HFFc6 (cell line): ENCODE results near the gene ADGRV1. TPM values are rescaled to one million over a fixed set of nuclear protein-coding genes. Genes with fewer than 3 reads are reported as not detected.
A peak's percentile ranks its signal among the peaks of the same experiment; 100 is the strongest.
"Not testable (repeated sequence)": the region's sequence is repeated elsewhere in the genome, so short reads cannot be mapped to it uniquely, and the experiment has no call there.

Experiments used
- DNase-seq: peaks from one replicate; pipeline ENCODE4 v3.0.0-alpha.2; 2018
- H3K27ac Mint-ChIP-seq: 2 replicates; pipeline ENCODE4 v1.8.0; 2020; ENCODE audit warnings: mild to moderate bottlenecking, mixed read lengths
- H3K27me3 Mint-ChIP-seq: 2 replicates; pipeline ENCODE4 v1.8.0; 2021; ENCODE audit warnings: mild to moderate bottlenecking, moderate library complexity, mixed read lengths; ENCODE audit not compliant: insufficient read depth
- H3K36me3 Mint-ChIP-seq: 2 replicates; pipeline ENCODE4 v1.8.0; 2021; ENCODE audit warnings: low read depth, mixed read lengths
- H3K4me1 Mint-ChIP-seq: 2 replicates; pipeline ENCODE4 v1.8.0; 2020; ENCODE audit warnings: low read depth, mixed read lengths
- H3K4me3 Mint-ChIP-seq: 2 replicates; pipeline ENCODE4 v1.8.0; 2020; ENCODE audit warnings: mild to moderate bottlenecking, moderate library complexity, mixed read lengths
- H3K9me3 Mint-ChIP-seq: 2 replicates; pipeline ENCODE4 v1.8.0; 2020; ENCODE audit warnings: mild to moderate bottlenecking, mixed read lengths
- total RNA-seq, 6 experiments: library from RNA; stranded (reverse); fragmentation: NEBNext Ultra II Directional; extraction: Animal tissue kit (Norgen Biotek cat#: 25700); gene quantifications; 2 replicates in 1 of 6; 3 replicates in 5 of 6; pipeline ENCODE4 v1.2.3, GENCODE V29; 2021
- TF ChIP-seq, protein P1 (sequence below): fragments of 200-600 bp; sonication (generic); IDR thresholded peaks from 2 replicates; pipeline ENCODE4 v1.5.0; 2021; ENCODE audit warnings: antibody characterized with exemption, mild to moderate bottlenecking

Gene ADGRV1
- total RNA-seq, 6 experiments from 2014 or later: not detected

DNA sequence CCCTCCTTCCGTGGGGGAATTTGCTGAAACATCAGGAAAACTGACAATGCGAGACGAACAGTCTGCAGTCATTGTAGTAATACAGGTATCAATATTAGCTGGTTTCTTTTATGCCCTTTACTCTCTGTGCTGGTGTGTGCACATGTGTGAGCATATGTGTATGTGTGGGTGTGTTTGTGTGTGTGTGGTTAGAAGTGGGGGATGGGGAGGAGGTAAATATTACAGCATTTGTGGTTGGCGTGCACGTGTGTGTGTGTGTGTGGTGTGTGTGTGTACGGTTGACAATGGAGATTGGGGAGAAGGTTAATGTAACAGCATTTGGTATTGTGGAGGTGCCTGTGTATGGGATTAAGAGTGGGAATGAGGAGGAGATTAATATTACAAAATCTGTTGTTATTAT, 219.4 kb downstream of the ADGRV1 start:
- Mint-ChIP-seq H3K4me3 (no peak overlapping the region), H3K9me3 (no peaks in the 10 kb centered on the region), H3K27me3 (no peaks in the 10 kb centered on the region; the same call in 1 of the 2 replicates), H3K36me3 (no peaks in the 10 kb centered on the region), H3K27ac (no peak overlapping the region), H3K4me1 (no peaks in the 10 kb centered on the region)
- DNase-seq: no peak
- TF ChIP-seq, protein P1, sequence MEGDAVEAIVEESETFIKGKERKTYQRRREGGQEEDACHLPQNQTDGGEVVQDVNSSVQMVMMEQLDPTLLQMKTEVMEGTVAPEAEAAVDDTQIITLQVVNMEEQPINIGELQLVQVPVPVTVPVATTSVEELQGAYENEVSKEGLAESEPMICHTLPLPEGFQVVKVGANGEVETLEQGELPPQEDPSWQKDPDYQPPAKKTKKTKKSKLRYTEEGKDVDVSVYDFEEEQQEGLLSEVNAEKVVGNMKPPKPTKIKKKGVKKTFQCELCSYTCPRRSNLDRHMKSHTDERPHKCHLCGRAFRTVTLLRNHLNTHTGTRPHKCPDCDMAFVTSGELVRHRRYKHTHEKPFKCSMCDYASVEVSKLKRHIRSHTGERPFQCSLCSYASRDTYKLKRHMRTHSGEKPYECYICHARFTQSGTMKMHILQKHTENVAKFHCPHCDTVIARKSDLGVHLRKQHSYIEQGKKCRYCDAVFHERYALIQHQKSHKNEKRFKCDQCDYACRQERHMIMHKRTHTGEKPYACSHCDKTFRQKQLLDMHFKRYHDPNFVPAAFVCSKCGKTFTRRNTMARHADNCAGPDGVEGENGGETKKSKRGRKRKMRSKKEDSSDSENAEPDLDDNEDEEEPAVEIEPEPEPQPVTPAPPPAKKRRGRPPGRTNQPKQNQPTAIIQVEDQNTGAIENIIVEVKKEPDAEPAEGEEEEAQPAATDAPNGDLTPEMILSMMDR: no peak

DNA sequence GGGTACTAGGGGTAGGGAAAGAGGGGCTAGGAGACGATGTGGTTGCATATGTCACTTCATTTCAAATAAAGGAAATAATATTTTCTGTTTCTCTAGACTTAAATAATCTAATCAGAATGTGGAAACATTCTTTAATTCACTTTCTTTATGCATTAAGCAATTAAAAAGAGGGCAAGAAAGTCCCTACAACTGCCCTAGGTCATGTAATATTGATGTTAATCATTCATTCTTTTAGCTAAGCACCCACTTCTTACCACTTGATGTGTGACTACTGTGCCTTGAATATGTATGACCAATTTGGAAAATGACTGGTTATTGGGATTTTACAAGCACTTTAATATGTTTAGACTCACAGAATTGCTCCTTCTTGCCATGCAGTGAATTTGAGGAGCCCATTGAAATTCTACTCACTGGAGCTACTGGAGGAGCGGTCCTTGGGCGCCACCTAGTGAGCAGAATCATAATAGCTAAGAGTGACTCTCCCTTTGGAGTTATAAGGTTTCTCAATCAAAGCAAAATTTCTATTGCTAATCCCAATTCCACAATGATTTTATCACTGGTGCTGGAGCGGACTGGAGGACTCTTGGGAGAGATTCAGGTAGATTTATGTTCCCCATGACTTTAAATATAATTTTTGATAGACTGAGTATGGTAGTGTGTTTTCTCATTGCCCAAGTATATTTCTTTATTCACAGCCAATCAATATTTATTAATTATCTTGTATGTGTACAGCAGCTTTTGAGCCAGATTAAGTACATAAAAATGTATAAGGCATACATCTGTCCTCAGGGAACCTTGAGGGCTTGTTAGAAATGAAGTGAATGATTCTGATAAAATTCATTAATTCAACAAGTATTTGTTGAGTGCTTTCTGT, 225.1 kb downstream of the ADGRV1 start:
- Mint-ChIP-seq H3K27ac (no peak overlapping the region), H3K36me3 (no peaks in the 10 kb centered on the region), H3K4me1 (no peaks in the 10 kb centered on the region), H3K4me3 (no peak overlapping the region), H3K9me3 (no peaks in the 10 kb centered on the region), H3K27me3 (peaks cover 4% of the 10 kb centered on the region)
- peak; percentile 57 for DNase-seq
- TF ChIP-seq, protein P1: peak; percentile 92

DNA sequence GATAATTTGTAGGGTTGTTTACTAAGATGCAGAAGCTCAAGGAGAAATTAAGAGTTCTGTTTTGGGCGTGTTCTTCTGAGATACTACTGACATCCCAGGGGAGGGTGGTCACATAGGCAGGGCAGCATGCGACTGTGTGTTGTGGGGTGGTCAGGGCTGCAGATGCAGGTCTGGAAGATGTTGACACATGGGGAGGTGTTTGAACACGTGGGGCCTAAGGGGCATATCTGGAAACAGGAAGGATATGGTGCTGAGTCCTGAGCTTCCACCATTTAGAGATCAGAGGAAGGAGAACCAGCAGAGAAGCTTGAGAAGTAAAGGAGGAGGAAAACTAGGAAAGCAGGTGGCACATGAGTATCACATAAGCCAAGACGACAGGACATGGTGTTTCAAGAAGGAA, 228.2 kb downstream of the ADGRV1 start:
- Mint-ChIP-seq H3K36me3 (no peaks in the 10 kb centered on the region), H3K4me1 (no peaks in the 10 kb centered on the region), H3K4me3 (no peak overlapping the region), H3K27me3 (peaks cover 4% of the 10 kb centered on the region), H3K27ac (no peak overlapping the region), H3K9me3 (no peaks in the 10 kb centered on the region)
- TF ChIP-seq, protein P1: no peak
- no peak for DNase-seq

DNA sequence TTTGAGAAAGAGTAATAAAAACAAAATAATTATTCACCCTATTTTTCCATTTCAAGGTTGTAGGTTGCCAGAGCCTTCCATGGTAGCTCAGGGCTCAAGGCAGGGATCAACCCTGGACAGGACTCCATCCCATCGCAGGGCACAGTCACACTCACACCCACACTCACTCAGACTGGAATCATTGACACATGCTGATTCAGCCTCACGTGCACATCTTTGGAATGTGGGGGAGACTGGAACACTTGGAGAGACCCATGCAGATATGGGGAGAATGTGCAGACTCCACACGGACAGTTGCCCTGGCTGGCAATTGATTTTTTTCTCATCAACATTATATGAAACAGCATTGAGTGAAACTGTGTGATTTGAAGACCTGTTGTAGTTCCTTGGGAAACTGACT, 234.1 kb downstream of the ADGRV1 start:
- no peak for DNase-seq
- Mint-ChIP-seq H3K36me3 (no peaks in the 10 kb centered on the region), H3K9me3 (peaks cover 12% of the 10 kb centered on the region; the same call in 1 of the 2 replicates), H3K4me3 (no peak overlapping the region), H3K4me1 (no peaks in the 10 kb centered on the region), H3K27ac (no peak overlapping the region), H3K27me3 (no peaks in the 10 kb centered on the region; the same call in 1 of the 2 replicates)
- TF ChIP-seq, protein P1: no peak

DNA sequence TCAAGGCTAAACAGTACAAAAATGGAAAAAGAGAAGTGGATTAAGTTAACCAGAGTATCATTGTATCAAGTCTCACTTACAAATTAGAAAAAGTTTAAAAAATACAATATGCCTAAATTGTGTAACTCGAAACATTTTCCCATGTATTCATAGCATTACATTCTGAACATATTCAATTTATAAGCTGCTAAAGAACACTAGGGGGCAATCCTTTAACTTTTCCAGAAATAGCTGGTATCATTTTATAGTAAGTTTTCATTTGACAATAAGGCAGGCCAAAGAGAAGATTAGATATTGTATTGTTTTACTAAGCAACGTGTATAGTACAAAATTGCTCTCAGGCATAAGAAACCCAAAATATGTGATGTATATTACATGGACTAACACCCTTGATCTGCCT, 234.6 kb downstream of the ADGRV1 start:
- Mint-ChIP-seq H3K27me3 (no peaks in the 10 kb centered on the region; the same call in 1 of the 2 replicates), H3K4me3 (no peak overlapping the region), H3K27ac (no peak overlapping the region), H3K36me3 (no peaks in the 10 kb centered on the region), H3K4me1 (no peaks in the 10 kb centered on the region), H3K9me3 (peaks cover 12% of the 10 kb centered on the region; the same call in 1 of the 2 replicates)
- TF ChIP-seq, protein P1: peak; percentile 43; the same call in 1 of the 2 replicates
- DNase-seq: no peak

DNA sequence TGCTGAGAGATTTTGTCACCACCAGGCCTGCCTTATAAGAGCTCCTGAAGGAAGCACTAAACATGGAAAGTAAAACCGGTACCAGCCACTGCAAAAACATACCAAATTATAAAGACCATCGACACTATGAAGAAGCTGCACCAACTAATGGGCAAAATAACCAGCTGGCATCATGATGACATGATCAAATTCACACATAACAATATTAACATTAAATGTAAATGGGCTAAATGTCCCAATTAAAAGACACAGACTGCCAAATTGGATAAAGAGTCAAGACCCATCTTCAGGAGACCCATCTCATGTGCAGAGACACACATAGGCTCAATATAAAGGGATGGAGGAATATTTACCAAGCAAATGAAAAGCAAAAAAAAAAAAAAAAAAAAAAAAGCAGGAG, 238.3 kb downstream of the ADGRV1 start:
- H3K27ac Mint-ChIP-seq, DNase-seq, H3K27me3 Mint-ChIP-seq, H3K4me3 Mint-ChIP-seq, H3K36me3 Mint-ChIP-seq, H3K4me1 Mint-ChIP-seq: not testable (repeated sequence)
- H3K9me3 Mint-ChIP-seq: peaks cover 19% of the 10 kb centered on the region; the same call in 1 of the 2 replicates

DNA sequence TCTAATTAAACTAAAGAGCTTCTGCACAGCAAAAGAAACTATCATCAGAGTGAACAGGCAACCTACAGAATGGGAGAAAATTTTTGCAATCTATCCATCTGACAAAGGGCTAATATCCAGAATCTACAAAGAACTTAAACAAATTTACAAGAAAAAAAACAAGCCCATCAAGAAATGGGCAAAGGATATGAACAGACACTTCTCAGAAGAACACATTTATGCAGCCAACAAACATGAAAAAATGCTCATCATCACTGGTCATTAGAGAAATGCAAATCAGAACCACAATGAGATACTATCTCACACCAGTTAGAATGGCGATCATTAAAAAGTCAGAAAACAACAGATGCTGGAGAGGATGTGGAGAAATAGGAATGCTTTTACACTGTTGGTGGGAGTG, 241.5 kb downstream of the ADGRV1 start:
- DNase-seq, H3K27me3 Mint-ChIP-seq, H3K4me1 Mint-ChIP-seq, H3K4me3 Mint-ChIP-seq, H3K36me3 Mint-ChIP-seq, H3K27ac Mint-ChIP-seq: not testable (repeated sequence)
- H3K9me3 Mint-ChIP-seq: peaks cover 19% of the 10 kb centered on the region; the same call in 1 of the 2 replicates

DNA sequence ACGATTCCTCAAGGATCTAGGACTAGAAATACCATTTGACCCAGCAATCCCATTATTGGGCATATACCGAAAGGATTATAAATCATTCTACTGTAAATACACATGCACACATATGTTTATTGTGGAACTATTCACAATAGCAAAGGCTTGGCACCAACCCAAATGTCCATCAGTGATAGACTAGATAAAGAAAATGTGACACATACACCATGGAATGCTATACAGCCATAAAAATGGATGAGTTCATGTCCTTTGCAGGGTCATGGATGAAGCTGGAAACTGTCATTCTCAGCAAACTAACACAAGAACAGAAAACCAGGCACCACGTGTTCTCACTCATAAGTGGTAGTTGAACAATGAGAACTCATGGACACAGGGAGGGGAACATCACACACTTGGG, 241.9 kb downstream of the ADGRV1 start:
- not testable (repeated sequence) for H3K27me3 Mint-ChIP-seq, H3K27ac Mint-ChIP-seq, H3K4me3 Mint-ChIP-seq, H3K4me1 Mint-ChIP-seq, H3K36me3 Mint-ChIP-seq, DNase-seq
- H3K9me3 Mint-ChIP-seq: peaks cover 19% of the 10 kb centered on the region; the same call in 1 of the 2 replicates
